ENCODE results near the gene SPR.

Gene SPR

DNA sequence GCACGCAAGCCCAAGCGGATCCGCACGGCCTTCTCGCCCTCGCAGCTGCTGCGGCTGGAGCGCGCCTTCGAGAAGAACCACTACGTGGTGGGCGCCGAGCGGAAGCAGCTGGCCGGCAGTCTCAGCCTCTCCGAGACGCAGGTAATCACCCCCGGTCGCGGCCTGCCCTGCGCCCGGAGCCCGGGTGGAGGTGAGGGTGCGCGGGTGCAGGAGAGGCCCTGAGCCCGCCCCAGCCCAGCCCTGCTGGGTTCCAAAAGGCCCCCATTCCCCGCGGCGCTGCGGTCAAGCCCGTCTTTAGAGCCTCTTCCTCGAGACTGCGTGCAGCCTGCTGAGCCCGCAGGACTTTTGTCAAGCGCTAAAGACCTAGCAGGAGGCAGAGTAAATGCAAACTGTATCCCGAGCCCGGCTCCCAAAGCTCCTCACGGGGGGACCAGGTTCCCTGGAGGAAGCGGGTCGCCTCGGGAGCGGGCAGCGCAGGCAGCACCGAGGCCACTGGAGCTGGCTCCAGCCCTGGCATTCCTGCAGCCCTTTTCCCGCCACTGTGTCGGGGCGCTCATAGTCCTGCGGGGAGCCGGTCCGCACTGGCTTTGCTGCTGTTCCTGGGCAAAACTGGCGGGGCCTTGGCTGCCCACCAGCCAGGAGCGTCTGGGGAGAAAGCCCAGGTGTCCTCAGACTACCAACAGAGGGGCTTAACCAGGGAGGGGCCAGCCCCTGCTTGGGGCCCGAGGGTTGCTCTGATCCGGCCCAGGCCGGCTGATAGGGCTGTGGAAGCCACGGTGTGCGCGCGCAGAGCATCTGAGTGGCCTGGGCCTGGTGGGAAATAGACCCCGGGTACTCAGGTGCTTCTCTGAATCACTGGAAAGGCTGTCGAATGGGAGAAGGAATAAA is 37.4 kb downstream of the SPR start:
- DNase-seq (ENCODE audit: low spot score in 2 of 2) = no peak
- Histone ChIP-seq H3K4me1 (no peaks in the 10 kb centered on the region), H3K9me3 (no peaks in the 10 kb centered on the region), H3K36me3 (replicated peaks) (no peaks in the 10 kb centered on the region), H3K4me3 (no peak overlapping the region), H3K27me3 (ENCODE audit: low read depth) (peaks cover 96% of the 10 kb centered on the region)
- in situ Hi-C loops (cut with MboI; ENCODE audit: low sequenced_read_pairs) = no loop called here

DNA sequence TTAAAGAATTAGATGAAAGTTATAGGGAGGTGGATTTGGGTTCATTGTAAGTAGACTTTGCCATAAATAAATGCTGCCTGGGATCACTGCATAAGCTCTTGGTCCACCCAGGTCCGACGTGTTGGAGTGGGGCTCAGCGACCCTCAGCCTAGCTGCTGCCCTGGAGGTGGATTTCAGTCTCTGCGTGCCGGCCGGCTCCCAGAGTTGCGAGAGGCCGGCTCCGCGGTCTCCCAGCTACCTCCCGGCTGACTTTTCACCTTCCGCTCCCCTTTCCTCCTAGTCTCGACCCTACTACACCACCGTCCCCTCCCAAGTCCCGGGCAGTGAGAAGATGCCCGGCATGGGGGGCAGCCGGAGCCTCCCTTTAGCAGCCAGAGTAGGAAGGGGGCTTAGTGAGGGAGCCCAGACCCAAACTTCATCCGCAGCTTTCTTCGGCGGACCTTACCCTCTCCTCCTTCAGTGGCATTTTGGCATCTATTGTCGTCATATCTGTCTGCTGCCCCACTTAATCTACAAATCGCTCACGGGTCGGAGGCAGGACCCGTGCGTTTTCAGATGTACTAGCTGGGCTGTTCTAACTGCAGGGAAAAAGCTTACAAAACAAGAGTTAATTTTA is 38.2 kb downstream of the SPR start:
- DNase-seq (ENCODE audit: low spot score in 2 of 2) = no peak
- H3K27me3 ChIP-seq (ENCODE audit: low read depth) = peaks cover 89% of the 10 kb centered on the region
- in situ Hi-C loops (cut with MboI; ENCODE audit: low sequenced_read_pairs) = no loop called here

DNA sequence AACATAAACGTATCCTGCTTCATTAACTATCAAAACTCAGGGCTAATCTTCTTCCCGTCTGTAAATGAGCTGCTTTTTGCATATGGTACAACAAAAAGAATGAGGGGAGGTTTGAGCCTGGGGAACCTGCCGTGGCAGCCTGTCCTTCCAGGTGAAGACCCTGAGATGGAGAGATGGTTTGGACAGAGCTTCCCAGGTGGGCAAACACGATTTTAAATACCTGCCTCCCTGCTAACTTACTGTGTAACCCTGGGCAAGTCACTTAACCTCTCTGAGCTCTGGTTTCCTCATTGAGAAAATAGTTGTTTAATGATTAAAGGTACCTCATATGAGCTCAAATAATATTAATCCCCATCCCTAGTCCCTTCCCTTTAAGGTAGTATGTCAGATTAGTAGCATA is 39.2 kb downstream of the SPR start:
- no peak overlapping the region for H3K4me3 ChIP-seq
- no peaks in the 10 kb centered on the region for H3K4me1 ChIP-seq
- no peak for DNase-seq (ENCODE audit: low spot score in 2 of 2)
- H3K36me3 ChIP-seq (replicated peaks) = no peaks in the 10 kb centered on the region
- H3K9me3 ChIP-seq = no peaks in the 10 kb centered on the region
- H3K27me3 ChIP-seq (ENCODE audit: low read depth) = peaks cover 80% of the 10 kb centered on the region
- in situ Hi-C loops (cut with MboI; ENCODE audit: low sequenced_read_pairs) = no loop called here

More for the DNA sequence above, 38.2 kb downstream of the SPR start:
- H3K9me3 ChIP-seq = no peaks in the 10 kb centered on the region
- no peaks in the 10 kb centered on the region for H3K4me1 ChIP-seq
- H3K36me3 ChIP-seq (replicated peaks) = no peaks in the 10 kb centered on the region
- H3K4me3 ChIP-seq = no peak overlapping the region

DNA sequence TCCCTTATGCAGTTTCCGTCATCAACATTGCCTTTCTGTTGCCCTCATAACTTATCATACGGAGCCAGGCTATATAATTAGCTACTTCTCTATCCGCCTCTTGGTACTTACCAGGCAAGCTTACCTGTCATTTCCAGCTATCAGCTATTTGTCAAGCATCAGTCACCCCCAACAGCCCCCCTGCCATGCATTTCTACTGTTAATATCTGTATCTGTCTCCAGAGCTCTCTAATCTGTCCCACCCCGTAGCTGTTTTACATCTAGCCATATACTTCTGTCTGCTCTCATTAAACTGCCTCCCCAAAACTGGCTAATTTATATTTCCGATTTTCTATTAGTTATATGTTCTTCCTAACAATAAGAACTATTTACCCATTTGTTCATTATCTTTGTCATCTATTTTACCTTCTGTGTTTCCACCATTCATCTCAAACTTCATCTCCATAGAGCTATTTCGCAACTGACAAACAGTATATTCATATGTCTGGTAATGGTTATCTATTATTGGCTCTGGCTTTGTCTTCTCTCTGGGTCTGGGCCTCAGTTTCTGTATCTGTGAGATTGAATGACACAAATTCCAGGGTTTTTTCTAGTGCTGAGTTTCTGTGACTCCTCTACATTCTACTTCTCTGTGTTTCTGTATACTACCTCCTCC is 39.7 kb downstream of the SPR start:
- DNase-seq (ENCODE audit: low spot score in 2 of 2) = no peak
- Histone ChIP-seq H3K9me3 (no peaks in the 10 kb centered on the region), H3K36me3 (replicated peaks) (no peaks in the 10 kb centered on the region), H3K27me3 (ENCODE audit: low read depth) (peaks cover 74% of the 10 kb centered on the region), H3K4me3 (no peak overlapping the region), H3K4me1 (no peaks in the 10 kb centered on the region)
- in situ Hi-C loops (cut with MboI; ENCODE audit: low sequenced_read_pairs) = no loop called here

- no peaks in the 10 kb centered on the region for H3K4me1 ChIP-seq
- DNase-seq (ENCODE audit: low spot score in 2 of 2) = no peak
- in situ Hi-C loops (cut with MboI; ENCODE audit: low sequenced_read_pairs) = no loop called here
- H3K27me3 ChIP-seq (ENCODE audit: low read depth) = peaks cover 65% of the 10 kb centered on the region
- H3K4me3 ChIP-seq = no peak overlapping the region
- H3K9me3 ChIP-seq = no peaks in the 10 kb centered on the region
- H3K36me3 ChIP-seq (replicated peaks) = no peaks in the 10 kb centered on the region
Measured at GRCh38 chr2:72927619-72928550, 40.7 kb downstream of the SPR start.

- in situ Hi-C loops (cut with MboI; ENCODE audit: low sequenced_read_pairs) = no loop called here
- no peaks in the 10 kb centered on the region for H3K4me1 ChIP-seq
- peaks cover 53% of the 10 kb centered on the region for H3K27me3 ChIP-seq (ENCODE audit: low read depth)
- H3K9me3 ChIP-seq = no peaks in the 10 kb centered on the region
- H3K36me3 ChIP-seq (replicated peaks) = no peaks in the 10 kb centered on the region
- no peak overlapping the region for H3K4me3 ChIP-seq
- no peak for DNase-seq (ENCODE audit: low spot score in 2 of 2)
Measured at GRCh38 chr2:72929010-72929409, 41.8 kb downstream of the SPR start.

DNA sequence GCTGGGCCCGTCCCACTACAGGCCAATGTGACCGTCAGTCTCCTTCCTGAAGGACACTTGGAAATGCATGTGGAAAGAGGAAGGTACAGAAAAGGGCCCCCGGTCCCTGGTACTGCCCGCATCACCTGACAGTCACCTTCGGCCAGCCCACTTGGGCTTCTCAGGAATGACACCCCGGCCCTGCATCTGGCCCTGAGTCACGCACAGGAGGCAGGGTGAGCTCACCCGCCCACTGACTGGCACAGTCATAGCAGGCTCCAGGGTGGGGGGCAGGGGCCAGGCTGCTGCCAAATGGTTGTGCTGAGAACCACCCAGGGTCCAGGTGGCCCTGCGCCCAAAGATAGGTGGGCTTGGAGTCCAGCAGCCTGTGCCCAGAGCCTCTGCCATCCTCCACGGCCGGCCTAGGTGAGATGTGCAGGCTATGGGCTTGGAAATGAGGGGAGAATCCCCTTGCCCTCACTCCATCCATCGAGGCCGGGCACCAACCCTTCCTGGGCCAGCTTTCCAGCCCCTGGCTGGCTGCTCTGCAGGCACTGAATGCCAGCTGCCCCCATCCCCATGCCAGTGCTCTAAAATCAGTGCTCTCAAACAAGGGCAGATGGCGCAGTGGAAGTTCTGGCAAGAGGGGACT is 44.2 kb downstream of the SPR start:
- Histone ChIP-seq H3K27me3 (ENCODE audit: low read depth) (peaks cover 30% of the 10 kb centered on the region), H3K9me3 (no peaks in the 10 kb centered on the region), H3K4me1 (no peaks in the 10 kb centered on the region), H3K4me3 (no peak overlapping the region), H3K36me3 (replicated peaks) (no peaks in the 10 kb centered on the region)
- in situ Hi-C loops (cut with MboI; ENCODE audit: low sequenced_read_pairs) = no loop called here
- no peak for DNase-seq (ENCODE audit: low spot score in 2 of 2)

DNA sequence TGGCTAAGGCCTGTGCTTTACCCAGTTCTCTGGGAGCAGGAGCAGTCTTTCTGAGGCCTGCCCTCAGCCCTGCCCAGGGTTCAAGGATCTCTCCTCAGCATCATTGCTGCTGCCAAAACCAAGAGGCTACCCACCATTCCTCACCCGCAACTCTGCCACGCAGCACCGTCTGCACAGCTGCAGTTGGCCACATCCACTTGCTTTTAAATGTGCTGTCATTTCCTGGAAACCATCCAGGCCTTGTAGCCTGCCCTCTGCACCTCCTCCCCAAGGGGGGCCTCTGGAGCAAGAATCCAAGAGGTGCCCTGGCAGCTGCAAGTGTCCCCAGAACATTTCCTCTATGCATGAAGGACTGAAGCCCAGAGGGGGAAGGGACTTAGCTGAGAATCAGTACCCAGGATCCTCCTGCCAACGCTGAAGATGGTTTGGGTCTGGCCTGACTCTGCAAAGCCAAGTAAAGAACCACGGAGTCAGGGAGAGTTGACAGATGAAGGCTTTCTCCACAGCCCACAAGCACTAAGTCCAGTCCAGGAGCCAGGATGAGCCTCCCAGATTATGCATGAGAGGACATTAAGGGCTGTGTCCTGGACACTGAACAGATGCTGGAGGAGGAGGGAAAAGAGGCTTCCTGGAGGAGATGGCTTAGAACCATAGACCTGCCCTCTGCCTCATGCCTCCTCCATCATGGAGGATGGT is 45.0 kb downstream of the SPR start:
- Histone ChIP-seq H3K9me3 (no peaks in the 10 kb centered on the region), H3K4me1 (no peaks in the 10 kb centered on the region), H3K4me3 (no peak overlapping the region), H3K27me3 (ENCODE audit: low read depth) (peaks cover 22% of the 10 kb centered on the region), H3K36me3 (replicated peaks) (no peaks in the 10 kb centered on the region)
- in situ Hi-C loops (cut with MboI; ENCODE audit: low sequenced_read_pairs) = no loop called here
- no peak for DNase-seq (ENCODE audit: low spot score in 2 of 2)

DNA sequence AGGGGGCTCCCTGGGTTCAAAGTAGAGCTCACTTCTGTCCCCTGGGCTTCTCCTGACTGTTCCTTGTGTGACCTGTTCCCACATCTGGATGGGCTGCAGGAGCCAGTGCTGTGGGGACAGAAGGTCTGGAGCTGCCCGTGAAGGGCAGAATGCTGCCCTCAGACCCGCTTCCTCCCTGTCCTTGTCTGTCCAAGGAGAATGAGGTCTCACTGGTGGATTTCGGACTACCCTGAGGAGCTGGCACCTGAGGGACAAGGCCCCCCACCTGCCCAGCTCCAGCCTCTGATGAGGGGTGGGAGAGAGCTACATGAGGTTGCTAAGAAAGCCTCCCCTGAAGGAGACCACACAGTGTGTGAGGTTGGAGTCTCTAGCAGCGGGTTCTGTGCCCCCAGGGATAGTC is 45.6 kb downstream of the SPR start:
- H3K4me1 ChIP-seq = no peaks in the 10 kb centered on the region
- no peak overlapping the region for H3K4me3 ChIP-seq
- in situ Hi-C loops (cut with MboI; ENCODE audit: low sequenced_read_pairs) = no loop called here
- DNase-seq (ENCODE audit: low spot score in 2 of 2) = no peak
- peaks cover 16% of the 10 kb centered on the region for H3K27me3 ChIP-seq (ENCODE audit: low read depth)
- no peaks in the 10 kb centered on the region for H3K36me3 ChIP-seq (replicated peaks)
- H3K9me3 ChIP-seq = no peaks in the 10 kb centered on the region

- Histone ChIP-seq H3K36me3 (replicated peaks) (no peaks in the 10 kb centered on the region), H3K9me3 (no peaks in the 10 kb centered on the region), H3K4me1 (no peaks in the 10 kb centered on the region), H3K4me3 (no peak overlapping the region), H3K27me3 (ENCODE audit: low read depth) (peaks cover 11% of the 10 kb centered on the region)
- in situ Hi-C loops (cut with MboI; ENCODE audit: low sequenced_read_pairs) = no loop called here
- no peak for DNase-seq (ENCODE audit: low spot score in 2 of 2)
Measured at GRCh38 chr2:72933207-72933606, 46.0 kb downstream of the SPR start.

DNA sequence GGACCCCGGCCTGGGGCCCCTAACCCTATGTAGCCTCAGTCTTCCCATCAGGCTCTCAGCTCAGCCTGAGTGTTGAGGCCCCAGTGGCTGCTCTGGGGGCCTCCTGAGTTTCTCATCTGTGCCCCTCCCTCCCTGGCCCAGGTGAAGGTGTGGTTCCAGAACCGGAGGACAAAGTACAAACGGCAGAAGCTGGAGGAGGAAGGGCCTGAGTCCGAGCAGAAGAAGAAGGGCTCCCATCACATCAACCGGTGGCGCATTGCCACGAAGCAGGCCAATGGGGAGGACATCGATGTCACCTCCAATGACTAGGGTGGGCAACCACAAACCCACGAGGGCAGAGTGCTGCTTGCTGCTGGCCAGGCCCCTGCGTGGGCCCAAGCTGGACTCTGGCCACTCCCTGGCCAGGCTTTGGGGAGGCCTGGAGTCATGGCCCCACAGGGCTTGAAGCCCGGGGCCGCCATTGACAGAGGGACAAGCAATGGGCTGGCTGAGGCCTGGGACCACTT is 46.5 kb downstream of the SPR start:
- H3K4me3 ChIP-seq = no peak overlapping the region
- in situ Hi-C loops (cut with MboI; ENCODE audit: low sequenced_read_pairs) = no loop called here
- H3K9me3 ChIP-seq = no peaks in the 10 kb centered on the region
- DNase-seq (ENCODE audit: low spot score in 2 of 2) = no peak
- no peaks in the 10 kb centered on the region for H3K4me1 ChIP-seq
- no peaks in the 10 kb centered on the region for H3K36me3 ChIP-seq (replicated peaks)
- H3K27me3 ChIP-seq (ENCODE audit: low read depth) = peaks cover 7% of the 10 kb centered on the region; the same call in 1 of the 2 replicates
